T-helper 1 cell treated with Interleukin-12 subunit alpha and Interleukin-12 subunit beta and Interleukin-4 antibody, amounts not matched to agents 30 μg/mL and 1 μg/mL, for 36 hours (primary cell): ENCODE data around the gene RECQL5.

ENCODE experiments used
- H3K27ac Mint-ChIP-seq: one replicate; pipeline ENCODE4 v1.8.0; 2021; ENCODE audit warnings: mild to moderate bottlenecking, mixed read lengths
- H3K27me3 Mint-ChIP-seq: one replicate; pipeline ENCODE4 v1.8.0; 2021; ENCODE audit warnings: low read depth, mixed read lengths
- H3K36me3 Mint-ChIP-seq: one replicate; pipeline ENCODE4 v1.8.0; 2021; ENCODE audit warnings: low read depth, mixed read lengths
- H3K4me1 Mint-ChIP-seq: one replicate; pipeline ENCODE4 v1.8.0; 2021; ENCODE audit warnings: low read depth, mixed read lengths
- H3K4me3 Mint-ChIP-seq: one replicate; pipeline ENCODE4 v1.8.0; 2021; ENCODE audit warnings: mild to moderate bottlenecking, moderate library complexity, mixed read lengths
- H3K9me3 Mint-ChIP-seq: one replicate; pipeline ENCODE4 v1.8.0; 2021; ENCODE audit warnings: mixed read lengths

Gene RECQL5

GRCh38 chr17:75626496-75627038, 40.4 kb downstream of the RECQL5 start:
- H3K4me3 Mint-ChIP-seq, result no peak overlapping the region
- H3K4me1 Mint-ChIP-seq, result no peaks in the 10 kb centered on the region
- no peaks in the 10 kb centered on the region for H3K9me3 Mint-ChIP-seq
- H3K27me3 Mint-ChIP-seq, result no peaks in the 10 kb centered on the region
- H3K36me3 Mint-ChIP-seq, result no peaks in the 10 kb centered on the region
- no peak overlapping the region for H3K27ac Mint-ChIP-seq

GRCh38 chr17:75625813-75626486, 41.0 kb downstream of the RECQL5 start:
- H3K27ac Mint-ChIP-seq, result no peak overlapping the region
- H3K4me1 Mint-ChIP-seq, result no peaks in the 10 kb centered on the region
- no peaks in the 10 kb centered on the region for H3K9me3 Mint-ChIP-seq
- H3K4me3 Mint-ChIP-seq, result no peak overlapping the region
- no peaks in the 10 kb centered on the region for H3K27me3 Mint-ChIP-seq
- H3K36me3 Mint-ChIP-seq, result no peaks in the 10 kb centered on the region

- Mint-ChIP-seq H3K27ac (no peak overlapping the region), H3K4me3 (no peak overlapping the region), H3K36me3 (no peaks in the 10 kb centered on the region), H3K4me1 (no peaks in the 10 kb centered on the region), H3K9me3 (no peaks in the 10 kb centered on the region), H3K27me3 (no peaks in the 10 kb centered on the region)
These were observed 42.1 kb downstream of the RECQL5 start for GRCh38 chr17:75624714-75625345.

- H3K36me3 Mint-ChIP-seq, result no peaks in the 10 kb centered on the region
- no peaks in the 10 kb centered on the region for H3K27me3 Mint-ChIP-seq
- H3K27ac Mint-ChIP-seq, result no peak overlapping the region
- H3K4me3 Mint-ChIP-seq, result no peak overlapping the region
- no peaks in the 10 kb centered on the region for H3K9me3 Mint-ChIP-seq
- H3K4me1 Mint-ChIP-seq, result no peaks in the 10 kb centered on the region
These were observed 42.9 kb downstream of the RECQL5 start for GRCh38 chr17:75624021-75624420.

GRCh38 chr17:75623386-75623785, 43.6 kb downstream of the RECQL5 start:
- Mint-ChIP-seq H3K4me3 (no peak overlapping the region), H3K27me3 (no peaks in the 10 kb centered on the region), H3K4me1 (no peaks in the 10 kb centered on the region), H3K9me3 (no peaks in the 10 kb centered on the region), H3K27ac (no peak overlapping the region), H3K36me3 (no peaks in the 10 kb centered on the region)

- Mint-ChIP-seq H3K4me1 (no peaks in the 10 kb centered on the region), H3K9me3 (no peaks in the 10 kb centered on the region), H3K27ac (no peak overlapping the region), H3K4me3 (no peak overlapping the region), H3K27me3 (no peaks in the 10 kb centered on the region), H3K36me3 (no peaks in the 10 kb centered on the region)
These were observed 44.1 kb downstream of the RECQL5 start for GRCh38 chr17:75622771-75623273.

- H3K27me3 Mint-ChIP-seq, result no peaks in the 10 kb centered on the region
- H3K4me3 Mint-ChIP-seq, result no peak overlapping the region
- no peaks in the 10 kb centered on the region for H3K9me3 Mint-ChIP-seq
- H3K36me3 Mint-ChIP-seq, result no peaks in the 10 kb centered on the region
- H3K4me1 Mint-ChIP-seq, result no peaks in the 10 kb centered on the region
- no peak overlapping the region for H3K27ac Mint-ChIP-seq
These were observed 44.9 kb downstream of the RECQL5 start for GRCh38 chr17:75622076-75622475.

GRCh38 chr17:75621489-75621888, 45.5 kb downstream of the RECQL5 start:
- Mint-ChIP-seq H3K4me3 (no peak overlapping the region), H3K9me3 (no peaks in the 10 kb centered on the region)

GRCh38 chr17:75619506-75620431, 47.2 kb downstream of the RECQL5 start:
- Mint-ChIP-seq H3K9me3 (no peaks in the 10 kb centered on the region), H3K4me1 (no peaks in the 10 kb centered on the region), H3K27me3 (no peaks in the 10 kb centered on the region), H3K27ac (no peak overlapping the region), H3K36me3 (no peaks in the 10 kb centered on the region), H3K4me3 (no peak overlapping the region)

More at GRCh38 chr17:75621489-75621888, 45.5 kb downstream of the RECQL5 start:
- Mint-ChIP-seq H3K27ac (no peak overlapping the region), H3K27me3 (no peaks in the 10 kb centered on the region), H3K4me1 (no peaks in the 10 kb centered on the region), H3K36me3 (no peaks in the 10 kb centered on the region)

- Mint-ChIP-seq H3K27ac (no peak overlapping the region), H3K9me3 (no peaks in the 10 kb centered on the region), H3K4me1 (no peaks in the 10 kb centered on the region), H3K27me3 (no peaks in the 10 kb centered on the region), H3K36me3 (no peaks in the 10 kb centered on the region), H3K4me3 (no peak overlapping the region)
These were observed 49.3 kb downstream of the RECQL5 start for GRCh38 chr17:75617675-75618074.

GRCh38 chr17:75617218-75617617, 49.7 kb downstream of the RECQL5 start:
- H3K9me3 Mint-ChIP-seq, result no peaks in the 10 kb centered on the region
- no peaks in the 10 kb centered on the region for H3K27me3 Mint-ChIP-seq
- H3K36me3 Mint-ChIP-seq, result no peaks in the 10 kb centered on the region
- H3K27ac Mint-ChIP-seq, result no peak overlapping the region
- H3K4me1 Mint-ChIP-seq, result no peaks in the 10 kb centered on the region
- H3K4me3 Mint-ChIP-seq, result no peak overlapping the region

GRCh38 chr17:75616521-75617122, 50.3 kb downstream of the RECQL5 start:
- Mint-ChIP-seq H3K27ac (no peak overlapping the region), H3K4me1 (no peaks in the 10 kb centered on the region), H3K9me3 (no peaks in the 10 kb centered on the region), H3K36me3 (no peaks in the 10 kb centered on the region), H3K4me3 (no peak overlapping the region), H3K27me3 (no peaks in the 10 kb centered on the region)

- no peak overlapping the region for H3K4me3 Mint-ChIP-seq
- H3K36me3 Mint-ChIP-seq, result no peaks in the 10 kb centered on the region
- H3K4me1 Mint-ChIP-seq, result no peaks in the 10 kb centered on the region
- H3K27ac Mint-ChIP-seq, result no peak overlapping the region
- H3K9me3 Mint-ChIP-seq, result no peaks in the 10 kb centered on the region
- H3K27me3 Mint-ChIP-seq, result no peaks in the 10 kb centered on the region
These were observed 51.7 kb downstream of the RECQL5 start for GRCh38 chr17:75615301-75615700.
